ENCODE measurements around the gene PRDM16. TPM values are rescaled to one million over a fixed set of nuclear protein-coding genes. Genes with fewer than 3 reads are reported as not detected.

The PRDM16 gene
- total RNA-seq, 4 donors from 2014 or later = 0.41 to 0.95 TPM; not detected in 2

DNA sequence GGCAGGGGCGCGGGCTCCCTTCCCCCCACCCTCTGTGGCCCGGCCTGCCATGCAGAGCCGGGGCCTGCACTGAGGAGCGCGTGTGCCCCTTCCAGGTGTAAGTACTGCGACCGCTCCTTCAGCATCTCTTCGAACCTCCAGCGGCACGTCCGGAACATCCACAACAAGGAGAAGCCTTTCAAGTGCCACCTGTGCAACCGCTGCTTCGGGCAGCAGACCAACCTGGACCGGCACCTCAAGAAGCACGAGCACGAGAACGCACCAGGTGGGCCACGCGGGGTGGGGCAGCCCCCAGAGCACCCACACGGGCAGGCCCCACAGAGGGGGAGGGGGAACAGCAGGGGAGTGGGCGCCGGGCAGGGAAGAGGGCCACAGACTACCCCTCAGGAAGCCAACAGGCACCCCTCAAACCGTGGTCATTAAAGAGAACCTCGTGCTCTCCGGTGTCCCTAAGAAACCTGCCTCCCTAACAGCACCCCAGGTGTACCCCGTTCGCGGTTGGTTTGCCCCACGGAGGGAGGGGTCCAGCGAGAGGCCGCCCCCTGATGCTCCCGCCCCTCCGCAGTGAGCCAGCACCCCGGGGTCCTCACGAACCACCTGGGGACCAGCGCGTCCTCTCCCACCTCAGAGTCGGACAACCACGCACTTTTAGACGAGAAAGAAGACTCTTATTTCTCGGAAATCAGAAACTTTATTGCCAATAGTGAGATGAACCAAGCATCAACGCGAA, 356.6 kb downstream of the PRDM16 start:
- no peaks in the 10 kb centered on the region for H3K9me3 ChIP-seq
- in situ Hi-C loops (cut with MboI; ENCODE audit: low pct_ligation_motif_present in 1 of 4, low pct_unique_long_range_greater_than_20kb in 1 of 4, low sequenced_read_pairs in 3 of 4) = loop anchor here in 2 of 4 donors (25.0 kb wide), 2 partner anchors 413 to 588 kb away; partner anchors contain the start of gene ACTRT2 (in 2 of the 2)
- H3K4me3 ChIP-seq = no peak overlapping the region
- DNase-seq = no peak
- 80 to 91% methylated on average over 2 to 40 of the region's 44 CpGs for WGBS, 2 donors (ENCODE audit: low coverage in 1 of 2)
- no peak for TF ChIP-seq EP300 (IDR thresholded peaks at IDR 0.05; ENCODE audit: low read depth)
- TF ChIP-seq, protein P1, sequence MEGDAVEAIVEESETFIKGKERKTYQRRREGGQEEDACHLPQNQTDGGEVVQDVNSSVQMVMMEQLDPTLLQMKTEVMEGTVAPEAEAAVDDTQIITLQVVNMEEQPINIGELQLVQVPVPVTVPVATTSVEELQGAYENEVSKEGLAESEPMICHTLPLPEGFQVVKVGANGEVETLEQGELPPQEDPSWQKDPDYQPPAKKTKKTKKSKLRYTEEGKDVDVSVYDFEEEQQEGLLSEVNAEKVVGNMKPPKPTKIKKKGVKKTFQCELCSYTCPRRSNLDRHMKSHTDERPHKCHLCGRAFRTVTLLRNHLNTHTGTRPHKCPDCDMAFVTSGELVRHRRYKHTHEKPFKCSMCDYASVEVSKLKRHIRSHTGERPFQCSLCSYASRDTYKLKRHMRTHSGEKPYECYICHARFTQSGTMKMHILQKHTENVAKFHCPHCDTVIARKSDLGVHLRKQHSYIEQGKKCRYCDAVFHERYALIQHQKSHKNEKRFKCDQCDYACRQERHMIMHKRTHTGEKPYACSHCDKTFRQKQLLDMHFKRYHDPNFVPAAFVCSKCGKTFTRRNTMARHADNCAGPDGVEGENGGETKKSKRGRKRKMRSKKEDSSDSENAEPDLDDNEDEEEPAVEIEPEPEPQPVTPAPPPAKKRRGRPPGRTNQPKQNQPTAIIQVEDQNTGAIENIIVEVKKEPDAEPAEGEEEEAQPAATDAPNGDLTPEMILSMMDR (IDR thresholded peaks at IDR 0.05) = no peak
- H3K36me3 ChIP-seq = no peaks in the 10 kb centered on the region
- intact Hi-C loops (cut with DNase I; ENCODE audit: low total_unique reads) = no loop called here
- peaks cover 0 to 22% (median 8%) of the 10 kb centered on the region in 4 donors for H3K4me1 ChIP-seq
- peaks cover 7% of the 10 kb centered on the region for H3K27me3 ChIP-seq
- no peak overlapping the region for H3K27ac ChIP-seq

GRCh38 chr1:3426956-3427535, 358.0 kb downstream of the PRDM16 start:
- Histone ChIP-seq H3K36me3 (no peaks in the 10 kb centered on the region), H3K27me3 (no peaks in the 10 kb centered on the region), H3K27ac (no peak overlapping the region), H3K4me1 (peaks cover 0 to 22% (median 8%) of the 10 kb centered on the region in 4 donors), H3K4me3 (no peak overlapping the region), H3K9me3 (no peaks in the 10 kb centered on the region)
- 92% methylated on average over 20 of the region's 20 CpGs; no CpG with 5 or more reads in 1 of the 2 donors for WGBS, 2 donors (ENCODE audit: low coverage in 1 of 2)
- in situ Hi-C loops (cut with MboI; ENCODE audit: low pct_ligation_motif_present in 1 of 4, low pct_unique_long_range_greater_than_20kb in 1 of 4, low sequenced_read_pairs in 3 of 4) (loop anchor here in 2 of 4 donors (25.0 kb wide), 2 partner anchors 415 to 590 kb away; partner anchors contain the start of gene ACTRT2 (in 2 of the 2)), intact Hi-C loops (cut with DNase I; ENCODE audit: low total_unique reads) (no loop called here)
- DNase-seq = no peak
- TF ChIP-seq, protein P1 (IDR thresholded peaks at IDR 0.05) = no peak
- TF ChIP-seq POLR2AphosphoS5 (IDR thresholded peaks at IDR 0.05) (no peak), EP300 (IDR thresholded peaks at IDR 0.05; ENCODE audit: low read depth) (no peak), POLR2A (IDR thresholded peaks at IDR 0.05) (no peak)

DNA sequence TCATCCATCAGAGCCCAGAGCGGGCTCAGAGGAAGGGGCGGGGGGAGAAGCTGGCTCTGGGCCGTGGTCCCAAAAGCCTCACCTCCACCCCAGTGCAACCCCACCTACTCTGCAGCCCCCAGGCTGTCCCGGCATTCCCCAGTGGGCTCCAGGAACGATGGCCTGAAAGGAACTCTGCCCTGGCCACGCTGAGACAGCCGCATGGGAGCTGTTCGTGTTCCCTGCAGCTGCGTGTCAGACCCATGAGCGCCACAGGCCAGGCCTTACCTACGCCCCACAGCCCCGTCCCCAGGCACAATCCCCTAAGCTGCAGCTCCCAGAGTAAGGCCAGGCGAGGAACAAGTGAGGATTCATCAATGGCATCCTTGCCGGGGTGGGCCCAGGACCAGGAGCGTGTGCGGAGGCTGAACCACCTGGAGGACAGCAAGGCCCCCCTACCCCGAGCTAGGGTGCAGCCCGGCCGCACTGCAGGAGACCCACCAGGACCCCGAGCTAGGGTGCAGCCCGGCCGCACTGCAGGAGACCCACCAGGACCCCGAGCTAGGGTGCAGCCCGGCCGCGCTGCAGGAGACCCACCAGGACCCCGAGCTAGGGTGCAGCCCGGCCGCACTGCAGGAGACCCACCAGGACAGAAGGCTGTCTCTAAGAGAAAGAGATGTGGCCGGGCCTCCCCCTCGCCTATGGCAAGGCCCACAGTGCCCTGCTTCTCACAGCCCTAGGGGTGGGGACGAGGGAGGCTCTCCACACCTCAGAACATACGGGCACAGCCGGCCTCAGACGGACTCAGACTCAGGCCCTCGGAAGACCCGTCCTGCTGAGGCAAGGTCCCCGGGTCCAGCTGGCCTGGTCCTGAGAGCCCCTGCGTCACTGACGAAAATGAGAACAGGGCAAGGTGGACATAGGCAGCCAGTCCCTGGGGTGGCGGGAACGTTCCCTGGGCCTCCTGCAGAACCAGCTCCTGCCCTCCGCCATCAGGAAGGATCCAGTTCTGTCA, 359.0 kb downstream of the PRDM16 start:
- TF ChIP-seq POLR2AphosphoS5 (IDR thresholded peaks at IDR 0.05) (no peak), EP300 (IDR thresholded peaks at IDR 0.05; ENCODE audit: low read depth) (no peak), POLR2A (IDR thresholded peaks at IDR 0.05) (no peak)
- TF ChIP-seq, protein P1 (IDR thresholded peaks at IDR 0.05) = no peak
- no peaks in the 10 kb centered on the region for H3K36me3 ChIP-seq
- intact Hi-C loops (cut with DNase I; ENCODE audit: low total_unique reads) (no loop called here), in situ Hi-C loops (cut with MboI; ENCODE audit: low pct_ligation_motif_present in 1 of 4, low pct_unique_long_range_greater_than_20kb in 1 of 4, low sequenced_read_pairs in 3 of 4) (loop anchor here in 2 of 4 donors (25.0 kb wide), 2 partner anchors 416 to 591 kb away; partner anchors contain the start of gene ACTRT2 (in 2 of the 2))
- peaks cover 0 to 19% (median 7%) of the 10 kb centered on the region in 4 donors for H3K4me1 ChIP-seq
- no peak for DNase-seq
- no peak overlapping the region for H3K4me3 ChIP-seq
- no peaks in the 10 kb centered on the region for H3K9me3 ChIP-seq
- H3K27ac ChIP-seq = no peak overlapping the region
- no peaks in the 10 kb centered on the region for H3K27me3 ChIP-seq
- 87 to 94% methylated on average over 3 to 24 of the region's 43 CpGs for WGBS, 2 donors (ENCODE audit: low coverage in 1 of 2)
